NCI-H1417 (cell line): ENCODE results near the gene SLC4A9.
"Not testable (repeated sequence)": the region's sequence is repeated elsewhere in the genome, so short reads cannot be mapped to it uniquely, and the experiment has no call there.

ENCODE experiments used
- DNase-seq, 3 experiments: peaks; one replicate each; lab custom pipeline; 2025; lab: John Stamatoyannopoulos, UW

SLC4A9 gene

DNA sequence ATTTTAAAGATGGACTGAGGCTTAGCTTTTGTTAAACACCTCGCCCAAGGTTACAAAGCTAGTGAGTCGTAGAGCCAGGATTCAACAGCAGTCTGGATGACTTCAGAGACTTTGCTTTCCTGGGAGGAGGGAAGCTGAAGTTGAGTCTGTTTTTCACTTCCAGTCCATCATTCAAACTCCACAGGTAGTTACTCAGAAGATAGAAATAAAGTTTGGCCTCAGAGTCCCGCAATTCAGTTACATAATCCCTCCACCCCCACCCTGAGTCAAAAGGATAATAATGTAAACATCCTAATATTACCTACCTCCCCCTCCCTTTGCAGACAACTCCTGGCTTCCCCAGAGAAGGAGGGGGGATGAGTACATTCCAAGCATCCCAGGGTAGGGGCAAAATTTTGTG lies 21.7 kb upstream of the SLC4A9 start:
- DNase-seq: no peak

GRCh38 chr5:140338908-140339307 lies 21.1 kb upstream of the SLC4A9 start:
- no peak for DNase-seq

GRCh38 chr5:140339636-140340035 lies 20.4 kb upstream of the SLC4A9 start:
- DNase-seq: no peak

DNA sequence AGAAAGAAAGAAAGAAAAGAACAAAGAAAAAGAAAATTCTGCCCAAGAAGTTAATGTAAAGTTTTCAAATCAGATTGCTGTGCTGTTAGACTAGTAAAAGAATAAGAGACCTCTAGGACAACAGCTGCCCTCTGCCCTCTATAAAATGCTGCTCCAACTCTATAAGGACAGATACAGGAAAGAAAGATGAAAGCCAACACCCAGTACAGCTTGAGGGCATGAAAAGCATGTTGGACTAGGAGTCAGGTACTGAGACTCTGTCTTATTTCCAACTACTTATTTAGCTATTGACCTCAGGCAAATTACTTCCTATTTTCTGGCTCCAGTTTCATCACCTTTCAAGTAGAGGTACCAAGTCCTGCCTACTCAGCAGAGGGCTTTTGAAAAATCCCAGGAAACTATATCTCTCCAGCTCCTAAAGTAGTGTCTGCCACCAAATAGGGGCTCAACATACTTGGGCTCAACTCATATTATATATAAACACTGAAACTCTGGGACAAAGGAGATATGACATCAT lies 19.3 kb upstream of the SLC4A9 start:
- DNase-seq: no peak

GRCh38 chr5:140341591-140341990 lies 18.4 kb upstream of the SLC4A9 start:
- DNase-seq: no peak

DNA sequence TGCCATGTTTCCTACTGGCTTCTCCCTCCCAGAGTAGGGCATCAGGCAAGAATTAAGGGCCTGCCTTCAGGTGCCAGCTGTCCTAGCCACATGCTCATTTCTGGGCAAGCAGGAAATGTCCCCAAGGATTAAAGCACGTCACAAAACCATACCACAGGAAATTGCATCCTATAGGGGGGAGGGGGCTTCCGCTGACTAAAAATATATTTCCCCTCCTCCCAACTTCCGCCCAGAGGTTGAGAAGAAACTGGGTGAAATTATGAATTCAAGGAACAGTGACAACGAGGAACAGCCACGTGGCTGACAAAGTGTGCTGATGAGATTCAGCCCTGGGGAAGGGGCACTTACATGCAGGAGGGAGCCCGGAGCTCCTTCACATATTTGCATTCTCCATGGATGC lies 17.7 kb upstream of the SLC4A9 start:
- DNase-seq: no peak

DNA sequence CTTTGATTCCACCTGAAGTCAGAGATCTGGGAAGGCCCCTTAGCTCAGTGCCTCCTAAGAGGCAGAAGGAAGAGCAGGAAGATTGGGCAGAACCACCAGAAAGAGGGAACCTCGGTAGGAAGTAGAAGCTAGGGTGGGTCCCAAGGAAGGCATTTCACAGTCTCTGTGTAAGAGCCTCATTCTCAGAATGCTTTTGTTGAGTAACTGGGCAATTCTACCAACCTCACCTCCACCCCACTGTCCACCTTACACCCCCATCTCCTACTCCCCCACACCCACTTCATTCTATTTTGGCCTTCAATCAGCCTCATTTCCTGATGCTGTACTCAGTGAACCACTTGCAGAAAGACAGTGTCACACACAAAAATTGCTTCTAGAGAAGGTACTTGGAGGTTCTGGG lies 17.1 kb upstream of the SLC4A9 start:
- DNase-seq: no peak

DNA sequence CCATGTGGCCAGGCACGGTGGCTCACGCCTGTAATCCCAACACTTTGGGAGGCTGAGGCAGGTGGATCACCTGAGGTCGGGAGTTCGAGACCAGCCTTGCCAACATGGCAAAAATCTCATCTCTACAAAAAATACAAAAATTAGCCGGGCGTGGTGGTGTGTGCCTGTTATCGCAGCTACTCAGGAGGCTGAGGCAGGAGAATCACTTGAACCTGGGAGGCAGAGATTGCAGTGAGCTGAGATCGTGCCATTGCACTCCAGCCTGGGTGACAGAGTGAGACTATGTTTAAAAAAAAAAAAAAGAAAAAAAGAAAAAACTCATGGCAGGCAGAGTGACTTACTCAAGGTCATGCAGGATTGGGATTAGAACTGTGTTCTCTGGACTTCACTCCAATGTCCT lies 16.1 kb upstream of the SLC4A9 start:
- not testable (repeated sequence) for DNase-seq

- DNase-seq: no peak
Measured at GRCh38 chr5:140344683-140345423, 15.1 kb upstream of the SLC4A9 start.

DNA sequence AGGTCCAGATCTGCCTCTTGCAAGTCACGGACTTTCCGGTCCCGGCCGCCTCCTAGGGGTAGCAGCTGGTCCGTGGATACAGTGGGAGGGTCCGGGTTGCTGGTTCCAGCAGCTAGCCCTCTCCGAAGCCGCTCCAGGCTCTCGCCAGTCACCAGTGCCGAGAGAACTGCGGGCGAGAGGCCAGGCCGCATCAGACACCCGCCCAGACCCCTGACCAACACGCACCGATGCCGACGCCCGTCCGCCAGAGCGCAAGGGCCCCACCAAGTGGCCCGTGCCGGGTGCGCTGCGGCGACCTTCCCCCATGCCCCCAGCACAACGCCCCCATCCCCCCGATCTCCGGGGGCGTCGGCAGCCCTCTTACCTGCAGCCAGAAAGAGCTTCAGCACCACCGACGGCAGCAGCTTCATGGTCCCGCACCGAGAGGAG lies 14.1 kb upstream of the SLC4A9 start:
- DNase-seq: no peak

DNA sequence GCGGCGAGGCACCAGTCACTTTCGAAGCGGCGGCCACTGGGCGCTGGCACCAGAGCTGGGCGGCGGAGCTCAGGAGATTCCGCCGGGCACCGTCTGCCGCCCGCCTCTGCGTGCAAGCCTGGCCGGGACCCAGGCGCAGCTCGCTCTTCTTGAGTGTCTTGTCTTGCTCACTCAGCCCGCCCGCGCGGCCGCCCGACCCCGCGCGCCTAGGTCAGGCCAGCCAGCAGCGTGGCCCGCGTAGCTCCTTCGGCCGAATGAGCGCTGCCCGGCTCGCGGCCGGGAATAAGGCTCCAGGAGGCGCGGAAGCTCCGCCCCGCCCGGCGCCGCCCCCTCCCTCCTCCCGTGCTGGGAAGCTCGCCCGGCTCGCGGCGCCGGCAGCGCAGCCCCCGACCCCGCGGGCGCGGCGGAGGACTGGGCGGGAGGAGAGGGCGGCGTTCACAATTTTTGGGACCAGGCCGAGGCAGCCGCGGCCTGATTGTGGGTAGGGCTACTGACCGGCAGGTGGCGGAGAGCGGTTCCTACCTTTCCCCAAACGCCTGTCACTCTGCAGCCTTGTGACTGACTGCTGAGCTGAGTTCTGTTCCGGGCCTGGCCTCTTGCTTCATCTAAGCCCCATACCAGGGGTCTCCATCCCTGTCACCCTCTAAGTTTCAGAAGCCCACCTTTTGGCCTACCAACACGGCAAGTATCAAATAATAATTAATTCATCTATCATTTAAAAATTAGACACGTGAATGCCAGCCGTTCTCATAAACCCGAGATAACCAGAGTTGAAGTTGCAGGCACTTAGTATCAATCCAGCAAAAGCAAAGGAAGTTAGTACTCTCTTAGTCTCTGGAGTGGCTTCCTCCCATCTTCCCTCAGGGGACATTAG lies 13.4 kb upstream of the SLC4A9 start, which contains the start of gene HBEGF:
TSS of gene HBEGF (minus strand) at position 256 of the 874 bp plus-strand sequence. CDS start 275 bp downstream, outside the sequence.
- peak; percentile 41 to 71 (median 65) for DNase-seq

- DNase-seq: no peak
Measured at GRCh38 chr5:140347360-140347759, 12.6 kb upstream of the SLC4A9 start.

DNA sequence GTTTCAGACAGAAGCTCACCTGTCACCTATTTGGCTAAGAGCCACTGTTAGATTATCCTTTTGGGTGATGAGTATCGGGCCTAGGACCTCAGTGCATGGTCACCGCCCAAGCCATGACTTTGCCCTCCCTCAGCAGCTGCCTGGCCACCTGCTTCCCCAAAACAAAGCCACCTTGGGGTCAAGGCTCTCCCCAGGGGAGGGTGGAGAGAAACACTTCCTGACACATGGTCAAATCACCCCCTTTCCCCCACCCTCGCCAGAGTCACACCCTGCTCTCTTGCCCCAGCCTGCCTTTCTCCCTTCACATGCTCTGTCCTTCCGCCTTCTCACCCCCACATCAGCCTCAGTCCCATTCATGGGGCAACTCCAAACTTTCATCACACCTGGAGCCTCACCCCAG lies 11.9 kb upstream of the SLC4A9 start:
- DNase-seq: no peak

- no peak for DNase-seq
Measured at GRCh38 chr5:140349244-140349643, 10.8 kb upstream of the SLC4A9 start.

DNA sequence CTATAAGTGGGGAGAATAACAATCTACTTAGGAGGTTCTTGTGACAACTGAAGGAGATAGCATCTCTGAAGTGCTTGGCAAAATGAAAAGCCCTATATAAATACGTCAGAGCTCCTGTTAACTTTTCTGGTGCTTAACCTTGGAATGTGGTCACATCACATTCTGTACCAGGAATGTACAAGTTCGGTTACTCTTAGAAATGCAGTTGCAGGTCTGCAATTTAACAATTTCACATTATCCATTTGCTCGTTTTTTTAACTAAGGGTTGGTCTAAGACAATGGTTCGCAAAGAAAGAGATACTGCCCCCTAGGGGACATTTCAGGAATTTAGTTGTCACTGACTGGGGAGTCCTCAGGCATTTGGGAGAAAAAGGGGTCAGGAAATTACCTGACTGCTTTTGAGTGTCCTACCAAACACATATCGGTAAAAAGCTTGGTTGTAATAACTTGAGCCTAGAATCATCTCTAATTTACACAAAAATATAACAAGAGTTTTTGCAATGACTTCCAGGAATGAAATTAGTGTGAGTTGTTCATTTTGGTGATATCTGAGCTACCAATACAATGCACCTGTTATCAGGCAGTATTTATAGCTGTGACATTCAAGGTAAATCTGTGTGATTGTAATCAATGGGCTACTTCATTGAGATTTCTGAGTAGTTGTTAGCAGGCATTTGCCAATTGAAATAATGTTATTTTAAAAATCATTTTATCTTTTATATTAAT lies 8.2 kb upstream of the SLC4A9 start:
- DNase-seq: peak; percentile 19 to 77 (median 68)

DNA sequence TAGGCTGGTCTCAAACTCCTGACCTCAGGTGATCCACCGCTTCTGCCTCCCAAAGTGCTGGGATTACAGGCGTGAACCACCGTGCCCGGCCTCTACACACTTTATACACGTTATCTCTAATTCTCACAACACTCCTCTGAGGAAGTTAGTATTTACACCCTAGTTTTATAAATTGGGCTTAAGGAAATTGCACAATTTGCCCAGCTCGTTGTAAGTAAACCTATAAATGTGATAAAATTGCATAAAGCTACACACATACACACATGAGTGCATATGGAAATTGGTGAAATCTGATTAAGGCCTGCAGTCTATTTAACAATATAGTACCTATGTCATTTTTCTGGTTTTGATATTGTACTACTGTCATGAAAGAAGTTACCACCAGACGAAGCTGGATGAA lies 4.4 kb upstream of the SLC4A9 start:
- no peak for DNase-seq

GRCh38 chr5:140356853-140357725 lies 2.9 kb upstream of the SLC4A9 start:
- DNase-seq: no peak

DNA sequence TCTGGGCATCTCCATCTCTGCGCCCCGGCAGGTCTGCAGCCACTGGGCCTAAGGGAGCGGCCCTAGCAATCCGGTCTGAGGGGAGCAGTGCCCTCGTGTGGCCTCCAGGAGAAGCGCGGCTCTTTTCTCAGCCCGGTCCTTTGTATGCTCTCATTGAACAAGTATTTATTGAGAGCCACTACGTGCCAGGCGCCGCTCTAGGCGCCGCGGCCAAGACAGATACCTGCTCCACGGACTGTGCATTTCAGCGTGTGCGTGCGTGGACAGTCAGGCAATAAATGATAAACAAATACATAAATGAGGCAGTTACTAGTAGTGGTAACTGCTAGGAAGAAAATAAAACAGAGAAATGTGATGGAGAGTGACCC lies 2.3 kb upstream of the SLC4A9 start:
- peak; percentile 52 to 81 (median 74) for DNase-seq

DNA sequence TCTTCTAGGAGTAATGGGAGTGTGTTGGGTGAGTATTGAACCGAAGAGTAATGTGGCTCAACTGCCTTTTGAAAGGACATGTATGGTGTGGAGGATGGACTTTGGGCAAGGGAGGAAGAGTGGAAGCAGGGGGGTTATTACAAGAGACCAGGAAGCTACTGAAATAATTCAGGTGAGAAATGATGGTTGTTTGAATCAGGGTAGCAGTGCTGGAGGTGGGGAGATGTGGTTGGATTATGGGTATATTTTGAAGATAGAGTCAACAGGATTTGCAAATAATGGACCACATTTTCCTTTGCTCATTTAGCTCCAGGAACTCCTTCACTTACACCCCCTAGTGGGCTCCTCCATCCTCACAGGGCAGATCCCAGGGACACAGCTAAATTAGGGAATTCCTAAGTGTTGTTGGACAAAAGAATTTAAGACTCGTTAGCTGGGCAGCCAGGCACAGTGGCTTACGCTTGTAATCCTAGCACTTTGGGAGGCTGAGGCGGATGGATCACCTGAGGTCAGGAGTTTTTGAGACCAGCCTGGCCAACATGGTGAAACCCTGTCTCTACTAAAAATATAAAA lies 1.2 kb upstream of the SLC4A9 start:
- DNase-seq: peak in 1 of 3 experiments; percentile 7

- DNase-seq: no peak
Measured at GRCh38 chr5:140360681-140361479, 886 bp downstream of the SLC4A9 start.
